Natural killer cell (primary cell): ENCODE data around the gene SLC25A26. TPM values are rescaled to one million over a fixed set of nuclear protein-coding genes. Genes with fewer than 3 reads are reported as not detected.

Experiments used
- ATAC-seq, 3 donors: fragments of 150-1000 bp in 2 of 3; fragments of 200-7000 bp in 1 of 3; cut with Tn5 transposase; 1 replicate in 1 of 3; 2 replicates in 2 of 3; pipeline ENCODE4 v1.10.0; 2021; ENCODE audit warnings: mild to moderate bottlenecking in 2 of 3, moderate library complexity in 2 of 3
- DNase-seq, 2 donors: peaks; one replicate each; pipeline versions ENCODE4 v3.0.0 to v3.0.0-alpha.2; 2013 to 2021; ENCODE audit warnings: mixed read lengths in 1 of 2
- H3K27ac ChIP-seq: one replicate; pipeline ENCODE4 v1.5.1; 2013; ENCODE audit warnings: mild to moderate bottlenecking, low read length
- H3K27me3 ChIP-seq: one replicate; pipeline ENCODE4 v1.6.1; 2013; ENCODE audit warnings: low read length; ENCODE audit not compliant: control insufficient read depth, insufficient read depth
- H3K36me3 ChIP-seq: one replicate; pipeline ENCODE4 v1.6.1; 2013; ENCODE audit warnings: low read length; ENCODE audit not compliant: control insufficient read depth, insufficient read depth
- H3K4me1 ChIP-seq: one replicate; pipeline ENCODE4 v1.6.1; 2013; ENCODE audit warnings: low read length; ENCODE audit not compliant: control insufficient read depth, insufficient read depth
- H3K4me3 ChIP-seq: one replicate; pipeline ENCODE4 v1.5.1; 2013; ENCODE audit warnings: low read length
- H3K9me3 ChIP-seq: one replicate; pipeline ENCODE4 v1.6.1; 2013; ENCODE audit warnings: low read length; ENCODE audit not compliant: control insufficient read depth, insufficient read depth
- H3K27ac Mint-ChIP-seq, 2 donors: one replicate each; pipeline ENCODE4 v1.8.0; 2022; ENCODE audit warnings: mild to moderate bottlenecking in 2 of 2, mixed read lengths in 2 of 2, moderate library complexity in 1 of 2
- H3K27me3 Mint-ChIP-seq, 2 donors: one replicate each; pipeline ENCODE4 v1.8.0; 2022; ENCODE audit warnings: low read depth in 2 of 2, mixed read lengths in 2 of 2
- H3K36me3 Mint-ChIP-seq: one replicate; pipeline ENCODE4 v1.8.0; 2022; ENCODE audit warnings: mixed read lengths
- H3K4me1 Mint-ChIP-seq, 2 donors: one replicate each; pipeline ENCODE4 v1.8.0; 2022; ENCODE audit warnings: mixed read lengths in 2 of 2
- H3K4me3 Mint-ChIP-seq: one replicate; pipeline ENCODE4 v1.8.0; 2022; ENCODE audit warnings: mild to moderate bottlenecking, moderate library complexity, mixed read lengths
- H3K9me3 Mint-ChIP-seq, 2 donors: one replicate each; pipeline ENCODE4 v1.8.0; 2022; ENCODE audit warnings: mixed read lengths in 2 of 2
- WGBS: methylation state at CpG from one replicate; pipeline ENCODE4 v1.1.7; 2013; ENCODE audit warnings: missing lambda C conversion rate; ENCODE audit not compliant: insufficient coverage; 5-methylcytosine and 5-hydroxymethylcytosine counted together
- intact Hi-C: fragments of 100-400 bp; cut with micrococcal nuclease; formaldehyde crosslinking; loops from one replicate; pipeline ENCODE4 v1.14.2; 2022
- total RNA-seq, 4 donors: library from RNA; stranded (reverse); fragments of 120-200 nt in 1 of 4; gene quantifications; one replicate each; pipeline versions ENCODE4 v1.2.3 to v1.2.4, GENCODE V29; 2013 to 2022
- TF ChIP-seq, protein P1 (sequence below): fragments of 200-600 bp; IDR thresholded peaks from one replicate; pipeline ENCODE4 v1.8.0; 2022; ENCODE audit warnings: antibody characterized with exemption

Gene SLC25A26
- total RNA-seq, 3 donors from 2014 or later (not counting 1 experiment from before 2014, with no cell fraction given): 18.4 to 23.9 (median 23.3) TPM

- intact Hi-C loops: no loop called here
- Mint-ChIP-seq H3K27ac (no peak overlapping the region), H3K9me3 (no peaks in the 10 kb centered on the region), H3K4me1 (peaks cover 0 to 13% of the 10 kb centered on the region in 2 donors), H3K4me3 (no peak overlapping the region), H3K27me3 (no peaks in the 10 kb centered on the region), H3K36me3 (no peaks in the 10 kb centered on the region)
- H3K36me3 ChIP-seq: peaks cover 2% of the 10 kb centered on the region
- ATAC-seq (no peak), DNase-seq (no peak)
- no peaks in the 10 kb centered on the region for H3K4me1 ChIP-seq
- H3K27me3 ChIP-seq: no peaks in the 10 kb centered on the region
- WGBS: 95% methylated on average over 7 of the region's 9 CpGs
- TF ChIP-seq, protein P1, sequence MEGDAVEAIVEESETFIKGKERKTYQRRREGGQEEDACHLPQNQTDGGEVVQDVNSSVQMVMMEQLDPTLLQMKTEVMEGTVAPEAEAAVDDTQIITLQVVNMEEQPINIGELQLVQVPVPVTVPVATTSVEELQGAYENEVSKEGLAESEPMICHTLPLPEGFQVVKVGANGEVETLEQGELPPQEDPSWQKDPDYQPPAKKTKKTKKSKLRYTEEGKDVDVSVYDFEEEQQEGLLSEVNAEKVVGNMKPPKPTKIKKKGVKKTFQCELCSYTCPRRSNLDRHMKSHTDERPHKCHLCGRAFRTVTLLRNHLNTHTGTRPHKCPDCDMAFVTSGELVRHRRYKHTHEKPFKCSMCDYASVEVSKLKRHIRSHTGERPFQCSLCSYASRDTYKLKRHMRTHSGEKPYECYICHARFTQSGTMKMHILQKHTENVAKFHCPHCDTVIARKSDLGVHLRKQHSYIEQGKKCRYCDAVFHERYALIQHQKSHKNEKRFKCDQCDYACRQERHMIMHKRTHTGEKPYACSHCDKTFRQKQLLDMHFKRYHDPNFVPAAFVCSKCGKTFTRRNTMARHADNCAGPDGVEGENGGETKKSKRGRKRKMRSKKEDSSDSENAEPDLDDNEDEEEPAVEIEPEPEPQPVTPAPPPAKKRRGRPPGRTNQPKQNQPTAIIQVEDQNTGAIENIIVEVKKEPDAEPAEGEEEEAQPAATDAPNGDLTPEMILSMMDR: no peak
- H3K27ac ChIP-seq: no peak overlapping the region
- H3K9me3 ChIP-seq: no peaks in the 10 kb centered on the region
- no peak overlapping the region for H3K4me3 ChIP-seq
Observed at GRCh38 chr3:66259566-66260255, 38.9 kb downstream of the SLC25A26 start.

DNA sequence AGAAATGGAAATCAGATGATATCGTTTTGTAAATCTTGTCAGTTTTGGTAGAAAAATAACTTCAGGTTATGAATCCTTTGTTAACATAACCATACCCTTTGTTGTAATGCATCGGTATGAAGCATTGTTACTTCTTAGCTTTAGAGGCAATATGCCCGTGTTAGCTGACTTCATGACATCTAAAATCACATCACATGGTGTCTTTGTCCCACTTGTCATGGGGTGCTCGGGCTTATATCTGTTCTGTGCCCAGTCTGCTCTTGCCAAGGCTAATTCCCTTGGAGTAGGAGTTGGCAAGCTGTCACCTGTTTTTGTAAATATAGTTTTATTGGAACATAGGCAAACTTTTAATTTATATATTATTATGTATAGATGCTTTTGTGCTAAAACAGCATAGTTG, 39.6 kb downstream of the SLC25A26 start:
- TF ChIP-seq, protein P1: no peak
- intact Hi-C loops: no loop called here

DNA sequence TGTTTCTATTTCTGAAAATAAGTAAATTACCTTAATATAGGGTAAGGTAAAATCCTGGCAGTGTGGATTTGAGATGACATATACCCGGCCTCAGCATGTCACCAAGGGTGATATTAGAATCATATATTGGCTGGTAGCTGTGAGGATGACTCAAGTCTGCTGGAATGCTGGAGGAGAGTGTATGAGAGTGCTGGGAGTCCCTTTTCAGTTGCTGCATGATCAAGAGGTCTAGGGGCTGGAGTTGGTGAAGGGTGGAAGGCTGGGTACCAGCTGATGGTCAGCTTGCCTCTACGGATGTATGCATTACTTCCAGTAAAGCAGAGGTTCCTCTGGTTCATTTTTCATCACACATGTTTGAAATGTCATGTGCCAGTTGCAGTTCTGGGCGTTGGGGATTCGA, 40.6 kb downstream of the SLC25A26 start:
- Mint-ChIP-seq H3K4me3 (no peak overlapping the region), H3K36me3 (no peaks in the 10 kb centered on the region)
- H3K36me3 ChIP-seq: peaks cover 2% of the 10 kb centered on the region

More for the DNA sequence above, 39.6 kb downstream of the SLC25A26 start:
- Mint-ChIP-seq H3K4me1 (peaks cover 0 to 13% of the 10 kb centered on the region in 2 donors), H3K4me3 (no peak overlapping the region), H3K27me3 (no peaks in the 10 kb centered on the region), H3K36me3 (no peaks in the 10 kb centered on the region), H3K27ac (no peak overlapping the region), H3K9me3 (no peaks in the 10 kb centered on the region)
- H3K27ac ChIP-seq: no peak overlapping the region
- no peak for DNase-seq
- no peaks in the 10 kb centered on the region for H3K4me1 ChIP-seq
- WGBS: 95% methylated on average over 2 of the region's 4 CpGs
- no peak overlapping the region for H3K4me3 ChIP-seq
- H3K27me3 ChIP-seq: no peaks in the 10 kb centered on the region
- no peak for ATAC-seq
- no peaks in the 10 kb centered on the region for H3K9me3 ChIP-seq
- H3K36me3 ChIP-seq: peaks cover 2% of the 10 kb centered on the region

More for the DNA sequence above, 40.6 kb downstream of the SLC25A26 start:
- no peaks in the 10 kb centered on the region for H3K27me3 ChIP-seq
- 95% methylated on average over 4 of the region's 4 CpGs for WGBS
- Mint-ChIP-seq H3K27ac (no peak overlapping the region), H3K27me3 (no peaks in the 10 kb centered on the region), H3K9me3 (no peaks in the 10 kb centered on the region), H3K4me1 (peaks cover 0 to 13% of the 10 kb centered on the region in 2 donors)
- no peak overlapping the region for H3K4me3 ChIP-seq
- ATAC-seq: no peak
- no peaks in the 10 kb centered on the region for H3K4me1 ChIP-seq
- intact Hi-C loops: no loop called here
- TF ChIP-seq, protein P1: no peak
- no peak for DNase-seq
- H3K9me3 ChIP-seq: no peaks in the 10 kb centered on the region
- no peak overlapping the region for H3K27ac ChIP-seq
